ENCODE results near the gene WLS.

Gene WLS

DNA sequence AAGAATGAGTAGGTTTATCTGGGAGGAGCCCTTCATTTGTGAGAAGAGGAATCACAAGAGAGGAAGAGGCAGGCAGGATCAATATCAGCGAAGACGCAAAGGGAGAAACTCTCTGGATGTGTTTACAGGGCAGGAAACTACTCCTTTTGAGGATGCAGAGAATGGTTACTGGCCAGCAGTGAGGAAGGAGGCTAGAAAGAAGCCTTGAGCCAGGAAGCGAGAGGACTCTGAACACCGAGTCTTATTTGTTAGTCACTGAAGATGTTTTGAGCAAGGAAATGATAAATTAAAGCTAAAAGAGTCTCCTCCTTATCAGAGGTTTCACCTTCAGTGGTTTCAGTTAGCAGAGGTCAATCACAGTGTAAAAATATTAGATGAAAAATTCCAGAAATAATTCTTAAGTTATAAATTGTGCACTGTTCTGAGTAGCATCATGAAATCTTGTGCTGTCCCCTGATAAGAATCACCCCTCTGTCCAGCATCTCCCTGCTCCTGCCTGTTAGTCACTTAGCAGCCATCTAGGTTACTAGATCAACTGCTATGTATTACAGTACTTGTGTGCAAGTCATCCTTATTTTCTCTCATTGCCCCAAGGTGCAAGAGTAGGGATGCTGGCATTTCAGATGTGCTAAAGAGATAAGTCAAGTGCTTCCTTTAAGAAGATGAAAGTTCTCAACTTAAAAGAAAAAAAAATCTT, 43.5 kb downstream of the WLS start:
- H3K4me1 ChIP-seq (ENCODE audit: control insufficient read depth in 5 of 5, insufficient read depth in 5 of 5, low read length in 5 of 5), result no peaks in the 10 kb centered on the region
- H3K9me3 ChIP-seq (ENCODE audit: control insufficient read depth in 5 of 5, low read length in 5 of 5), result peaks cover 0 to 3% (median 0%) of the 10 kb centered on the region in 5 donors
- no peaks in the 10 kb centered on the region for H3K27me3 ChIP-seq (ENCODE audit: control insufficient read depth in 5 of 5, insufficient read depth in 4 of 5, low read length in 5 of 5)
- H3K27ac ChIP-seq (ENCODE audit: low read depth, low read length), result no peak overlapping the region
- H3K36me3 ChIP-seq (ENCODE audit: control insufficient read depth in 5 of 5, insufficient read depth in 5 of 5, low read length in 5 of 5), result peaks cover 3 to 15% (median 6%) of the 10 kb centered on the region in 5 donors
- H3K4me3 ChIP-seq (ENCODE audit: low read depth in 1 of 5, low read length in 5 of 5), result no peak overlapping the region
- peak overlapping the region in 1 of 5 donors; percentile 35 for H3K9ac ChIP-seq (ENCODE audit: low read length in 5 of 5)

GRCh38 chr1:68188060-68188538, 44.2 kb downstream of the WLS start:
- Histone ChIP-seq H3K9ac (ENCODE audit: low read length in 5 of 5) (no peak overlapping the region), H3K36me3 (ENCODE audit: control insufficient read depth in 5 of 5, insufficient read depth in 5 of 5, low read length in 5 of 5) (peaks cover 0 to 15% (median 6%) of the 10 kb centered on the region in 5 donors), H3K27ac (ENCODE audit: low read depth, low read length) (no peak overlapping the region), H3K9me3 (ENCODE audit: control insufficient read depth in 5 of 5, low read length in 5 of 5) (peaks cover 0 to 3% (median 0%) of the 10 kb centered on the region in 5 donors), H3K4me3 (ENCODE audit: low read depth in 1 of 5, low read length in 5 of 5) (no peak overlapping the region), H3K27me3 (ENCODE audit: control insufficient read depth in 5 of 5, insufficient read depth in 4 of 5, low read length in 5 of 5) (no peaks in the 10 kb centered on the region), H3K4me1 (ENCODE audit: control insufficient read depth in 5 of 5, insufficient read depth in 5 of 5, low read length in 5 of 5) (no peaks in the 10 kb centered on the region)

GRCh38 chr1:68185743-68186142, 46.6 kb downstream of the WLS start:
- Histone ChIP-seq H3K27ac (ENCODE audit: low read depth, low read length) (no peak overlapping the region), H3K4me3 (ENCODE audit: low read depth in 1 of 5, low read length in 5 of 5) (no peak overlapping the region), H3K27me3 (ENCODE audit: control insufficient read depth in 5 of 5, insufficient read depth in 4 of 5, low read length in 5 of 5) (no peaks in the 10 kb centered on the region), H3K4me1 (ENCODE audit: control insufficient read depth in 5 of 5, insufficient read depth in 5 of 5, low read length in 5 of 5) (no peaks in the 10 kb centered on the region), H3K9ac (ENCODE audit: low read length in 5 of 5) (no peak overlapping the region), H3K36me3 (ENCODE audit: control insufficient read depth in 5 of 5, insufficient read depth in 5 of 5, low read length in 5 of 5) (peaks cover 0 to 13% (median 6%) of the 10 kb centered on the region in 5 donors), H3K9me3 (ENCODE audit: control insufficient read depth in 5 of 5, low read length in 5 of 5) (peaks cover 0 to 3% (median 0%) of the 10 kb centered on the region in 5 donors)

GRCh38 chr1:68183895-68184294, 48.4 kb downstream of the WLS start:
- Histone ChIP-seq H3K4me3 (ENCODE audit: low read depth in 1 of 5, low read length in 5 of 5) (no peak overlapping the region), H3K9ac (ENCODE audit: low read length in 5 of 5) (no peak overlapping the region), H3K4me1 (ENCODE audit: control insufficient read depth in 5 of 5, insufficient read depth in 5 of 5, low read length in 5 of 5) (no peaks in the 10 kb centered on the region), H3K27ac (ENCODE audit: low read depth, low read length) (no peak overlapping the region), H3K9me3 (ENCODE audit: control insufficient read depth in 5 of 5, low read length in 5 of 5) (no peaks in the 10 kb centered on the region), H3K27me3 (ENCODE audit: control insufficient read depth in 5 of 5, insufficient read depth in 4 of 5, low read length in 5 of 5) (no peaks in the 10 kb centered on the region), H3K36me3 (ENCODE audit: control insufficient read depth in 5 of 5, insufficient read depth in 5 of 5, low read length in 5 of 5) (peaks cover 0 to 8% (median 3%) of the 10 kb centered on the region in 5 donors)

DNA sequence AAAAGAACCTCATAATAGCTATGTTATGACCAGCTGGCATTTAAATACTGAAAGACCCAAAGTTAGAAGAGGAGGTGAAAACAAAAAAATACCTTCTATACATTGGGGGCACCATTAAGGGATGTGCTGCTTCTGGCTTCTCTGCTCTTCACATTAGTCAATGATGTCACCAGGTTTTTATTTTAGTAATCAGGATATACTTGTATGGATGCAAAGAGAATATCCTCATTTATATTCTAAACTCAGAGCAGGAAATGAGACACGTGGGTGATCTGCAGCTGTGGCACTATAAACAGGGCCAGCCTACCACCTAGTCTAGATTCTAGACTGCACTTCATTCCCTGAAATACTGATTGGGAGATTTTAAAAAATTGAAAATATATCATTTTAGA, 51.2 kb downstream of the WLS start:
- no peaks in the 10 kb centered on the region for H3K9me3 ChIP-seq (ENCODE audit: control insufficient read depth in 5 of 5, low read length in 5 of 5)
- no peak overlapping the region for H3K4me3 ChIP-seq (ENCODE audit: low read depth in 1 of 5, low read length in 5 of 5)
- H3K27ac ChIP-seq (ENCODE audit: low read depth, low read length), result no peak overlapping the region
- H3K27me3 ChIP-seq (ENCODE audit: control insufficient read depth in 5 of 5, insufficient read depth in 4 of 5, low read length in 5 of 5), result no peaks in the 10 kb centered on the region
- H3K4me1 ChIP-seq (ENCODE audit: control insufficient read depth in 5 of 5, insufficient read depth in 5 of 5, low read length in 5 of 5), result peaks cover 0 to 3% (median 0%) of the 10 kb centered on the region in 5 donors
- no peak overlapping the region for H3K9ac ChIP-seq (ENCODE audit: low read length in 5 of 5)
- H3K36me3 ChIP-seq (ENCODE audit: control insufficient read depth in 5 of 5, insufficient read depth in 5 of 5, low read length in 5 of 5), result peaks cover 0 to 3% (median 0%) of the 10 kb centered on the region in 5 donors

- Histone ChIP-seq H3K9me3 (ENCODE audit: control insufficient read depth in 5 of 5, low read length in 5 of 5) (no peaks in the 10 kb centered on the region), H3K9ac (ENCODE audit: low read length in 5 of 5) (no peak overlapping the region), H3K4me3 (ENCODE audit: low read depth in 1 of 5, low read length in 5 of 5) (no peak overlapping the region), H3K36me3 (ENCODE audit: control insufficient read depth in 5 of 5, insufficient read depth in 5 of 5, low read length in 5 of 5) (peaks cover 0 to 3% (median 0%) of the 10 kb centered on the region in 5 donors), H3K27ac (ENCODE audit: low read depth, low read length) (no peak overlapping the region), H3K4me1 (ENCODE audit: control insufficient read depth in 5 of 5, insufficient read depth in 5 of 5, low read length in 5 of 5) (peaks cover 0 to 5% (median 3%) of the 10 kb centered on the region in 5 donors), H3K27me3 (ENCODE audit: control insufficient read depth in 5 of 5, insufficient read depth in 4 of 5, low read length in 5 of 5) (no peaks in the 10 kb centered on the region)
These were observed 51.7 kb downstream of the WLS start for GRCh38 chr1:68180441-68181164.

- Histone ChIP-seq H3K27me3 (ENCODE audit: control insufficient read depth in 5 of 5, insufficient read depth in 4 of 5, low read length in 5 of 5) (no peaks in the 10 kb centered on the region), H3K27ac (ENCODE audit: low read depth, low read length) (no peak overlapping the region), H3K36me3 (ENCODE audit: control insufficient read depth in 5 of 5, insufficient read depth in 5 of 5, low read length in 5 of 5) (no peaks in the 10 kb centered on the region), H3K9me3 (ENCODE audit: control insufficient read depth in 5 of 5, low read length in 5 of 5) (no peaks in the 10 kb centered on the region), H3K9ac (ENCODE audit: low read length in 5 of 5) (no peak overlapping the region), H3K4me3 (ENCODE audit: low read depth in 1 of 5, low read length in 5 of 5) (no peak overlapping the region), H3K4me1 (ENCODE audit: control insufficient read depth in 5 of 5, insufficient read depth in 5 of 5, low read length in 5 of 5) (peaks cover 2 to 15% (median 9%) of the 10 kb centered on the region in 5 donors)
These were observed 53.4 kb downstream of the WLS start for GRCh38 chr1:68178821-68179490.

GRCh38 chr1:68175621-68176398, 56.5 kb downstream of the WLS start:
- no peak overlapping the region for H3K27ac ChIP-seq (ENCODE audit: low read depth, low read length)
- H3K36me3 ChIP-seq (ENCODE audit: control insufficient read depth in 5 of 5, insufficient read depth in 5 of 5, low read length in 5 of 5), result no peaks in the 10 kb centered on the region
- H3K9ac ChIP-seq (ENCODE audit: low read length in 5 of 5), result no peak overlapping the region
- no peak overlapping the region for H3K4me3 ChIP-seq (ENCODE audit: low read depth in 1 of 5, low read length in 5 of 5)
- no peaks in the 10 kb centered on the region for H3K27me3 ChIP-seq (ENCODE audit: control insufficient read depth in 5 of 5, insufficient read depth in 4 of 5, low read length in 5 of 5)
- H3K9me3 ChIP-seq (ENCODE audit: control insufficient read depth in 5 of 5, low read length in 5 of 5), result peaks cover 0 to 3% (median 0%) of the 10 kb centered on the region in 5 donors
- peaks cover 2 to 24% (median 18%) of the 10 kb centered on the region in 5 donors for H3K4me1 ChIP-seq (ENCODE audit: control insufficient read depth in 5 of 5, insufficient read depth in 5 of 5, low read length in 5 of 5)

- H3K27ac ChIP-seq (ENCODE audit: low read depth, low read length), result no peak overlapping the region
- peaks cover 0 to 3% (median 0%) of the 10 kb centered on the region in 5 donors for H3K9me3 ChIP-seq (ENCODE audit: control insufficient read depth in 5 of 5, low read length in 5 of 5)
- H3K4me1 ChIP-seq (ENCODE audit: control insufficient read depth in 5 of 5, insufficient read depth in 5 of 5, low read length in 5 of 5), result peaks cover 2 to 24% (median 18%) of the 10 kb centered on the region in 5 donors
These were observed 57.6 kb downstream of the WLS start for GRCh38 chr1:68174738-68175113.

More at GRCh38 chr1:68174738-68175113, 57.6 kb downstream of the WLS start:
- Histone ChIP-seq H3K27me3 (ENCODE audit: control insufficient read depth in 5 of 5, insufficient read depth in 4 of 5, low read length in 5 of 5) (no peaks in the 10 kb centered on the region), H3K9ac (ENCODE audit: low read length in 5 of 5) (no peak overlapping the region), H3K36me3 (ENCODE audit: control insufficient read depth in 5 of 5, insufficient read depth in 5 of 5, low read length in 5 of 5) (no peaks in the 10 kb centered on the region), H3K4me3 (ENCODE audit: low read depth in 1 of 5, low read length in 5 of 5) (no peak overlapping the region)

All from subcutaneous abdominal adipose tissue (tissue), 5 donors.